Esophagus squamous epithelium (tissue), 5 donors: ENCODE data around the gene PPARA. TPM values are rescaled to one million over a fixed set of nuclear protein-coding genes. Genes with fewer than 3 reads are reported as not detected.

ENCODE experiments used
- DNase-seq: peaks from one replicate; lab custom pipeline; 2025; lab: John Stamatoyannopoulos, UW
- H3K27ac ChIP-seq, 4 donors: fragments of 200-600 bp; sonication (generic); one replicate each; pipeline ENCODE4 v1.5.1; 2016 to 2019; ENCODE audit warnings: mild to moderate bottlenecking in 1 of 4
- H3K27me3 ChIP-seq, 4 donors: fragments of 200-600 bp; sonication (generic); 1 replicate in 3 of 4; 2 replicates in 1 of 4; pipeline versions ENCODE4 v1.5.1 to v1.6.0; 2017 to 2021; ENCODE audit warnings: antibody characterized with exemption in 1 of 4
- H3K36me3 ChIP-seq, 3 donors: fragments of 200-600 bp; sonication (generic); one replicate each; pipeline ENCODE4 v1.5.1; 2016 to 2019
- H3K4me1 ChIP-seq, 3 donors: fragments of 200-600 bp; sonication (generic); one replicate each; pipeline ENCODE4 v1.5.1; 2017 to 2019
- H3K4me3 ChIP-seq, 4 donors: fragments of 200-600 bp; sonication (generic); 1 replicate in 3 of 4; 2 replicates in 1 of 4; pipeline ENCODE4 v1.5.1; 2016 to 2019; ENCODE audit warnings: mild to moderate bottlenecking in 2 of 4, moderate library complexity in 1 of 4
- H3K9me3 ChIP-seq, 3 donors: fragments of 200-600 bp; sonication (generic); one replicate each; pipeline ENCODE4 v1.5.1; 2016 to 2019
- POLR2A ChIP-seq, 4 donors: fragments of 450-650 bp; IDR thresholded peaks; one replicate each; pipeline ENCODE4 v1.6.1; 2017; ENCODE audit warnings: antibody characterized with exemption in 4 of 4, mild to moderate bottlenecking in 4 of 4, moderate library complexity in 3 of 4
- WGBS, 2 donors: methylation state at CpG; one replicate each; pipeline ENCODE4 v1.1.5; 2018; 5-methylcytosine and 5-hydroxymethylcytosine counted together
- intact Hi-C: fragments of 100-400 bp; cut with DNase I; formaldehyde crosslinking; loops from one replicate; pipeline ENCODE4 v1.15.0; 2022
- total RNA-seq, 4 donors: library from RNA; depleted of rRNA; stranded (reverse); fragments of >200 nt; gene quantifications; one replicate each; pipeline ENCODE4 v1.1.0, GENCODE V29; 2016
- TF ChIP-seq, protein P1 (sequence below), 6 experiments: fragments of 450-650 bp in 4 of 6; fragments of 200-600 bp in 2 of 6; sonication (generic) in 2 of 6; IDR thresholded peaks; one replicate each; pipeline ENCODE4 v1.5.1; 2016 to 2019; ENCODE audit warnings: antibody characterized with exemption in 6 of 6, mild to moderate bottlenecking in 4 of 6, moderate library complexity in 4 of 6
- donor health status: DM: yes; HTN: yes; CAD: no.

Gene PPARA
- total RNA-seq, 4 donors from 2014 or later: 7.7 to 18.5 (median 10.1) TPM

DNA sequence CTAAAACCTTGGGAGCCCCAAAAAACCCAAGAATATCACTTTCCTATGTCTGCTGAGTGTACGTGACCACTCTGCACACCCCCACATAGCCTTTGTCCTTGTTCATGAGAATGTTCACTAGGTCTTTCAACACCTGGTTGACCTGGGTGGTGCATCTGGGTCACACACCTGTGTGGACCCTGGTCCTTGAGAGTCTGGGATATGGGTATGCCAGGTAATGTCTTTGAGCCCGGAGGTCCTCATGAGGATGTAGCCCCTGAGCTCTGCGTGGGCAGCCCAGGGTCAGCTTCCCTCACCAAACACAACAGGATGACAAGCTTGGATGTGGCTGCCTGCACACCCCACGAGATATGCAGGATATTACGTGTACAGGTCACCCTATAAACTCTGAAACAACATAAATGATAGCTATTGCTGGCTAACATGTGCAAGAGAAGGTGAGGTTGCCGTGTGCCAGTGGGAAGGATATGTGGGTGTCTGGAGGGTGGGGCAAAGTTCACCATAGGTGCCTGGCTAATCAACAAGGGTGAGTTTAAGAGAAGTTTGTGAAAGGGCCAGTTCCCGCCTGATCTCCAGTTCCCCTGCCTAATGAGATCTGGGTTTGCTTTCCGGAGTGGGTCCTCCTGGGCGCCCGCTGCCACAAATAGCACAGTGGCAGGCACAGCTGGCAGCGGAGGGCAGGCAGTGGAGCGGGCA, 1.4 kb upstream of the PPARA start:
- DNase-seq: no peak
- no peaks in the 10 kb centered on the region for H3K9me3 ChIP-seq
- H3K4me3 ChIP-seq: peak overlapping the region; percentile 73 to 94 (median 84)
- TF ChIP-seq POLR2A (IDR thresholded peaks at IDR 0.05): no peak
- TF ChIP-seq, protein P1, sequence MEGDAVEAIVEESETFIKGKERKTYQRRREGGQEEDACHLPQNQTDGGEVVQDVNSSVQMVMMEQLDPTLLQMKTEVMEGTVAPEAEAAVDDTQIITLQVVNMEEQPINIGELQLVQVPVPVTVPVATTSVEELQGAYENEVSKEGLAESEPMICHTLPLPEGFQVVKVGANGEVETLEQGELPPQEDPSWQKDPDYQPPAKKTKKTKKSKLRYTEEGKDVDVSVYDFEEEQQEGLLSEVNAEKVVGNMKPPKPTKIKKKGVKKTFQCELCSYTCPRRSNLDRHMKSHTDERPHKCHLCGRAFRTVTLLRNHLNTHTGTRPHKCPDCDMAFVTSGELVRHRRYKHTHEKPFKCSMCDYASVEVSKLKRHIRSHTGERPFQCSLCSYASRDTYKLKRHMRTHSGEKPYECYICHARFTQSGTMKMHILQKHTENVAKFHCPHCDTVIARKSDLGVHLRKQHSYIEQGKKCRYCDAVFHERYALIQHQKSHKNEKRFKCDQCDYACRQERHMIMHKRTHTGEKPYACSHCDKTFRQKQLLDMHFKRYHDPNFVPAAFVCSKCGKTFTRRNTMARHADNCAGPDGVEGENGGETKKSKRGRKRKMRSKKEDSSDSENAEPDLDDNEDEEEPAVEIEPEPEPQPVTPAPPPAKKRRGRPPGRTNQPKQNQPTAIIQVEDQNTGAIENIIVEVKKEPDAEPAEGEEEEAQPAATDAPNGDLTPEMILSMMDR (IDR thresholded peaks at IDR 0.05): no peak
- no peaks in the 10 kb centered on the region for H3K27me3 ChIP-seq
- peak overlapping the region; percentile 86 to 96 (median 91) for H3K27ac ChIP-seq
- H3K4me1 ChIP-seq: peaks cover 6 to 61% (median 26%) of the 10 kb centered on the region in 3 donors
- WGBS, 2 donors: 36 to 37% methylated on average over 4 to 12 of the region's 12 CpGs
- peaks cover 0 to 18% (median 0%) of the 10 kb centered on the region in 3 donors for H3K36me3 ChIP-seq
- intact Hi-C loops: no loop called here

DNA sequence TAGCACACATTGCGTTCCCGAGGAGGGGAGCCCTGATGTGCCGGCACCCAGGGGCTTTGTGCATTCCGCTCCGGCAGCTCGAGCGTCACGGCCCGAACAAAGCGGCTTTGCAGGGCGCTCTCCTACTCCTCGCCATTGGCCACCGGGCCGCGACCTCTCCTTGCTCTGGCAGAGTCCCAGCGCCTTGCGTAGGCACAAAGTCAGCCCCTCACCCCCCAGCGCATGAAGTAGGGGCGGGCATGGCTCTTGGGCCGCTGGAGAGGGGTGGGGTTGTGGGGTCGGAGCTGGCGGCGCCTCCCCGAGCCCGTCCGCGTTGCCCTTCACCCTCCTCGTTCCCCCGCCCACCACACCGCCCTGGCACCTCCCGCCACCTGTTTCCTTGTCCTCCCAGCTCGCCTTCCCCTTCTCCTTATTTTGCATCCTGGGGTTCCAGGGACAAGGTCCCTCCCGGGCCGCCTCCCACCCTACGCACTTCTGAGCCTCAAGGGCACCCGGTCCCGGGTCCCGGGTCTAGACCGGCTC, 753 bp upstream of the PPARA start:
- 0 to 3% methylated on average over 10 to 11 of the region's 39 CpGs for WGBS, 2 donors
- Histone ChIP-seq H3K36me3 (peaks cover 0 to 24% (median 0%) of the 10 kb centered on the region in 3 donors), H3K9me3 (no peaks in the 10 kb centered on the region), H3K4me1 (peaks cover 6 to 61% (median 26%) of the 10 kb centered on the region in 3 donors), H3K27ac (peak overlapping the region; percentile 86 to 96 (median 91)), H3K27me3 (no peaks in the 10 kb centered on the region), H3K4me3 (peak overlapping the region; percentile 73 to 94 (median 84))
- TF ChIP-seq, protein P1 (IDR thresholded peaks at IDR 0.05): no peak
- no peak for TF ChIP-seq POLR2A (IDR thresholded peaks at IDR 0.05)
- no peak for DNase-seq
- intact Hi-C loops: no loop called here

DNA sequence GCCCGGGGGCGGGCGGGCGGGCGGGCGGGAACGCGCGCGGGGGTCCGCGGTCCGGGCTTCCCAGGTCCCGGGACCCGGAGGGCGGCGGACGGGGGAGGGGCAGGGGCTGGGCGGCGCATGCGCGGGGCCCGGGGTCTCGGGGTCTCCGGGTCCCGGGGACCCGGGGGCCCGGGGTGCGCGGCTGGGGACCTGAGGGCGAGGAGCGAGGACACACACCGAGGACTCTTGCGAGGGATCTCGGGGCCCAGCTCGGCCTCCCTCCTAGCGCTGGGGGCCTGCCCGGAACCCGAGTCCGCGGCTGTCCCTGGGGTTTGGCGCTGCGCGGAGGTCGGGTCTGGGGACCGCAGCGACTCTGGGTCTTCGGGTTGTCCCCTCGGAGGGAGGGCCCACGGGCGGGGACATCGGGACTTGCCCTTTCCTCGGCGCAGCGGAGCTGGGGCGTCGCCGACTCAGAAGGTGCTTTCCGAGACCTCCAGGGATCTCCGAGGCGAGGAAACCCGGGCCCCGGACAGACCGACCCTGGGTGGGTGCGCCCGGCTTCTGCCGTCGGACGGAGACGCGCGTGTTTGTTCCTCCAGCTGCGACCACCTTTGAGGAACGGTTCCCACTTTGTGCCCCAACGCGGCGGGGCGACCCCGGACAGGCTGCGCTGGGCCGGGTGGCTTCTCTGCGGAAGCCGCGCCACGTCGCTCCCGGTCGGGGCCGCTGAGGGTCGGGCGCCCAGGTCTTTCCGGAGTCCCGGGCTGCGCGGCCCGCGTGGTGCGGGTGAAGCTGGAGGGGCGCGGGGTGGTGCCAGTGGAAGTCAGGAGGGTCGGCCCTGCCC, 540 bp downstream of the PPARA start:
- intact Hi-C loops: no loop called here
- Histone ChIP-seq H3K4me3 (peak overlapping the region; percentile 78 to 92 (median 90)), H3K36me3 (peaks cover 0 to 35% (median 0%) of the 10 kb centered on the region in 3 donors), H3K27ac (peak overlapping the region; percentile 87 to 96 (median 93)), H3K4me1 (peaks cover 6 to 68% (median 26%) of the 10 kb centered on the region in 3 donors), H3K9me3 (no peaks in the 10 kb centered on the region), H3K27me3 (no peaks in the 10 kb centered on the region)
- WGBS, 2 donors: 0% methylated on average over 2 of the region's 101 CpGs; no CpG with 5 or more reads in 1 of the 2 donors
- no peak for TF ChIP-seq POLR2A (IDR thresholded peaks at IDR 0.05)
- TF ChIP-seq, protein P1 (IDR thresholded peaks at IDR 0.05): peak in 1 of 6 experiments; percentile 6
- DNase-seq: no peak

DNA sequence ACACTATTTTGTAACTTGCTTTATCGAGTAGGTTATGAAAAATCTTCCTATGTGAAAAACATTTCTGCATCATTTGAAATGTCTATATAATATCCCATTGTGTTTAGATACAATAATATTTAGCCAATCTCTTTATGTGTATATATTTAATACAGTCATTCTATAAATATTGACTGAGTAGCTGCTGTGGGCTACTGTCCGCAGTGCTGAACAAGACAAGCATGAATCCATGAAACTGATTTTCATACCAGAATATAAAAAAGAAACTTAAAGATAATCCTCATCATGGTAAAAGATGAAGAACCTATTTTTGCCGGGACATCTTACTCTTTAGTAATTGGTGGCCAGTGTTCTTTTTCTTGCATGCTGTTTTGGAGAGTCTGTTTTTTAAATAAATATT, 3.6 kb downstream of the PPARA start:
- intact Hi-C loops: no loop called here
- Histone ChIP-seq H3K27ac (no peak overlapping the region), H3K4me3 (no peak overlapping the region), H3K4me1 (peaks cover 6 to 46% (median 11%) of the 10 kb centered on the region in 3 donors), H3K36me3 (peaks cover 0 to 59% (median 0%) of the 10 kb centered on the region in 3 donors), H3K9me3 (no peaks in the 10 kb centered on the region), H3K27me3 (no peaks in the 10 kb centered on the region)
- no peak for DNase-seq
- WGBS, 2 donors: 92 to 98% methylated on average over 3 of the region's 3 CpGs
- TF ChIP-seq, protein P1 (IDR thresholded peaks at IDR 0.05): no peak
- no peak for TF ChIP-seq POLR2A (IDR thresholded peaks at IDR 0.05)
